GM18508 (cell line): Measurements from ENCODE around the gene IFNGR2.

ENCODE experiments used
- ATAC-seq: cut with Tn5 transposase; IDR thresholded peaks from one replicate; pipeline ENCODE4 v1.9.1; 2021; ENCODE audit warnings: moderate number of reproducible peaks; ENCODE audit not compliant: insufficient read depth, unreplicated experiment

Gene IFNGR2

DNA sequence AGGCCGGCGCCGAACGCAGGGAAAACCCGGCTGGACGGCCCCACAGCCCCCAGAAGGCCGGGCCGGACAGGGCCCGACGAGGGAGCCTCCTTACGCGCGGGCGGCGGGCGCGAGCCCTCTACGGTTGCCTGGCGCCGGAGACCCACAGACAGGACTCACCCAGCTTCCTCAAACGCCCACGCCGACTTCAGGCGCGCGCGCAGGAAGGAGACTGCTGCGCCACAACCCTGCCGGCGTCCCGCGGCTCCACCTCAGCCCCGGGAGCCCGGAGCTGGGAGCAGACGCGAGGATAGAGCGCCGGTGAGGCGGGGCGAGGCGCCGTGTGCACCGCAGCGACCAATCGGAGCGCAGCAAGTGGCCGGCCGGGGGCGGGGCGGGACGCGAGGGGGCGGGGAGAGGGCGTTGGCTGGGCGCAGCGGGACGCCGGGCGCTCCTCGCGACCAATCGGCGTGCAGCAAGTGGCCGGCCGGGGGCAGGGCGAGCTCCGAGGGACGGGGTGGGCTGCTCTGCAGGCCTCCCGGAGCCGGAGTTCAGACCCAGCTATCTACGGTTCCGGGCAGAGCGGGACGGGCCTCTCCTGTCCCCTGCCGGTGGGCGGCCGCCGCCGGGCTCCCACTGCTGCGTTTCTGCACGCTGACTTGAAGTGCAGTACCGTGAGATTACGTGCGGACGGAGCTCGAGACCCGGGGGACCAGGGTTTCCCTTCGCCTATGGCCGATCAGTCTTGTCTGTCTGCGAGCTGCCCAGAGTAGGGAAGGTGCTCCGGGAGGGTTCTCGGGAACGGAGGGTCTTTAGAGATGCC, 76.7 kb downstream of the IFNGR2 start, which contains the start of gene TMEM50B:
TSS of gene TMEM50B (minus strand) at position 296 of the 802 bp plus-strand sequence. CDS start 11,089 bp downstream, outside the sequence.
- peak; percentile 50 for ATAC-seq

- peak; percentile 4 for ATAC-seq
Measured at GRCh38 chr21:33480481-33481103, 77.4 kb downstream of the IFNGR2 start.

- ATAC-seq: no peak
Measured at GRCh38 chr21:33481314-33481943, 78.2 kb downstream of the IFNGR2 start.
